Neural progenitor cell (in vitro differentiated cells): ENCODE results near the gene RNASE12. TPM values are rescaled to one million over a fixed set of nuclear protein-coding genes. Genes with fewer than 3 reads are reported as not detected.

ENCODE experiments used
- DNase-seq: peaks from one replicate; pipeline ENCODE4 v3.0.0-alpha.2; 2016; ENCODE audit warnings: low spot score
- H2AFZ ChIP-seq: fragments of 200-600 bp; sonication (generic); replicated peaks from 2 replicates; pipeline ENCODE4 v1.6.1; 2016; ENCODE audit warnings: antibody characterized with exemption
- H3F3A ChIP-seq: fragments of 200-600 bp; sonication (generic); 2 replicates; pipeline ENCODE4 v1.6.1; 2016; ENCODE audit warnings: antibody characterized with exemption, low read depth
- H3K27ac ChIP-seq: fragments of 200-600 bp; sonication (generic); 2 replicates; pipeline ENCODE4 v1.5.1; 2016; ENCODE audit warnings: mild to moderate bottlenecking
- H3K27me3 ChIP-seq: fragments of 200-600 bp; sonication (generic); 2 replicates; pipeline ENCODE4 v1.6.1; 2016; ENCODE audit warnings: mild to moderate bottlenecking, moderate library complexity
- H3K36me3 ChIP-seq: fragments of 200-600 bp; sonication (generic); 2 replicates; pipeline ENCODE4 v1.5.1; 2016
- H3K4me1 ChIP-seq: fragments of 200-600 bp; sonication (generic); 2 replicates; pipeline ENCODE4 v1.6.1; 2016; ENCODE audit warnings: mixed run types
- H3K4me2 ChIP-seq: fragments of 200-600 bp; sonication (generic); 2 replicates; pipeline ENCODE4 v1.6.1; 2016
- H3K4me3 ChIP-seq: fragments of 200-600 bp; sonication (generic); 2 replicates; pipeline ENCODE4 v1.5.1; 2016
- H3K79me2 ChIP-seq: fragments of 200-600 bp; sonication (generic); 2 replicates; pipeline ENCODE4 v1.6.1; 2016; ENCODE audit warnings: low read depth
- H3K9ac ChIP-seq: fragments of 200-600 bp; sonication (generic); 2 replicates; pipeline ENCODE4 v1.6.1; 2016
- H3K9me3 ChIP-seq: fragments of 200-600 bp; sonication (generic); 2 replicates; pipeline ENCODE4 v1.5.1; 2016; ENCODE audit warnings: low read depth
- H4K20me1 ChIP-seq: fragments of 200-600 bp; sonication (generic); 2 replicates; pipeline ENCODE4 v1.6.1; 2016; ENCODE audit warnings: low read depth
- H3K27ac Mint-ChIP-seq: 3 replicates; pipeline ENCODE4 v1.8.0; 2021; ENCODE audit warnings: mixed read lengths
- H3K27me3 Mint-ChIP-seq: 2 replicates; pipeline ENCODE4 v1.8.0; 2022; ENCODE audit warnings: low read depth, mild to moderate bottlenecking, inconsistent platforms, moderate library complexity, mixed read lengths; ENCODE audit not compliant: insufficient read depth
- H3K36me3 Mint-ChIP-seq: 3 replicates; pipeline ENCODE4 v1.8.0; 2021; ENCODE audit warnings: mixed read lengths
- H3K4me1 Mint-ChIP-seq: 3 replicates; pipeline ENCODE4 v1.8.0; 2021; ENCODE audit warnings: mixed read lengths
- H3K4me3 Mint-ChIP-seq: 3 replicates; pipeline ENCODE4 v1.8.0; 2021; ENCODE audit warnings: mild to moderate bottlenecking, moderate library complexity, mixed read lengths
- H3K9me3 Mint-ChIP-seq: 3 replicates; pipeline ENCODE4 v1.8.0; 2020; ENCODE audit warnings: mixed read lengths
- CTCF ChIP-seq: fragments of 200-600 bp; sonication (generic); IDR thresholded peaks from 2 replicates; pipeline ENCODE4 v1.5.1; 2017; ENCODE audit warnings: antibody characterized with exemption, mild to moderate bottlenecking
- EZH2 ChIP-seq: fragments of 200-600 bp; sonication (generic); IDR thresholded peaks from 2 replicates; pipeline ENCODE4 v1.6.1; 2017; ENCODE audit warnings: antibody characterized with exemption, mild to moderate bottlenecking, moderate library complexity
- EZH2phosphoT487 ChIP-seq: fragments of 200-600 bp; sonication (generic); IDR thresholded peaks from 2 replicates; pipeline ENCODE4 v1.6.1; 2017; ENCODE audit warnings: antibody characterized with exemption
- total RNA-seq: library from RNA; depleted of rRNA; stranded (reverse); fragments of >200 nt; gene quantifications from 2 replicates; pipeline ENCODE4 v1.2.3, GENCODE V29; 2015; ENCODE audit warnings: low replicate concordance

Gene RNASE12
- total RNA-seq, 1 donor from 2014 or later: not detected

DNA sequence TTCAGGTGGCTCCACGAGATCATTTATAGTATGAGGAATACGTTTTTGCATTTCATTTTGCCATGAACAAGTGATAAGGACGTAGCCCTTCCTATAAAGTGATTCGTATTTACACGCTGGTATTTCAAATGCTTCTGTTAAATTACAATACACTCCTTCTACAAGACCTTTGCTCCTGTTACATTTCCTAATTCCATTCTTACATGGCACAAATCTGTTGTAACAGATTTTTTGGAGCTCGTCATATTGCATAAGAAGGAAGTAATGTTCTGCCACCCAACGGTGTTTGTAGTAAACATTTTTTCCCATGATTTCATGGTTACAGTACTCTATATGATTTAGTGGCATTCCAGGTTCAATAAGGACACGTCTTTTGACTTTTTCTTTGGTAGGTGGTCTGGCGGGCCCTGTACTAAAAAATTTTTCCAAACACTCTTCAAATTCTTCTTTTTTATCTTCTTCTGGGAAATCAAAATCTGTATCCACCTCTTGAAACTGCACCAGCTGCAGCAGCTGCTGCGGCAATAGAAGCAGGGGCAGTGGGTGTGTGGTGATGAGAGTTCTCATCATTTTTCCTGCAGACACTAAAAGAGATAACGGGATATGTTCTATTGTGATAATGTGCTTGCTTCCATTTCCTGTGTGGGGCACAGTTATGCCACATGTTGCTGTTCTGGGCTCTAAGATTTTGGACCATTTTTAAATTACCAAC lies 34.5 kb downstream of the RNASE12 start:
- Mint-ChIP-seq H3K9me3 (no peaks in the 10 kb centered on the region), H3K4me3 (no peak overlapping the region), H3K27ac (no peak overlapping the region), H3K4me1 (no peaks in the 10 kb centered on the region), H3K36me3 (no peaks in the 10 kb centered on the region), H3K27me3 (no peaks in the 10 kb centered on the region)
- H3K36me3 ChIP-seq: no peaks in the 10 kb centered on the region
- H3K4me1 ChIP-seq: peaks cover 14% of the 10 kb centered on the region
- no peak overlapping the region for H3K4me3 ChIP-seq
- DNase-seq: no peak
- H3K27me3 ChIP-seq: no peaks in the 10 kb centered on the region
- H3K79me2 ChIP-seq: no peaks in the 10 kb centered on the region
- H2AFZ ChIP-seq: peak overlapping the region; percentile 3
- no peak overlapping the region for H3K4me2 ChIP-seq
- no peaks in the 10 kb centered on the region for H3K9me3 ChIP-seq
- no peak overlapping the region for H3K27ac ChIP-seq
- H3F3A ChIP-seq: peaks cover 10% of the 10 kb centered on the region
- no peak overlapping the region for H3K9ac ChIP-seq
- no peak for TF ChIP-seq CTCF
- TF ChIP-seq EZH2: no peak
- no peaks in the 10 kb centered on the region for H4K20me1 ChIP-seq

DNA sequence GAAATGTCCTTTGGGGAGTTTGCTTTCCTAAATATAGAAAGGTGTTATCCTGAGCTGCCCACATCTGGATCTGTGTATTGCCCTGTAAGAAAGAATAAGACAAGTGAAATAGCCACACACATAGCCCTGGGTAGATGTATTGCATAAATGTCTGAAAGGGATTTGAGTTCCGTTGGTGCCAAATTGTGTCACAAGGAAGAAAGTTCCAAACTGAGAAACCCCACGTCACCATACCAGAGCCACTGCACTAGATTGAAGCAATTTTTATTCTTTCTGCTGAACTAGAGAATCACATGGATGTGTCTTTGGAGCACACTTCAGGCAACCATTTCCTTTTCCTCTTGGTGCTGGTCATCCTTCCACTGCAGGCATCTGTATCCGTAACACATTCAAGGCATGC lies 35.3 kb downstream of the RNASE12 start:
- Histone ChIP-seq H3K9me3 (no peaks in the 10 kb centered on the region), H3K4me2 (no peak overlapping the region), H3K4me3 (no peak overlapping the region), H3K79me2 (no peaks in the 10 kb centered on the region), H3K36me3 (no peaks in the 10 kb centered on the region), H4K20me1 (no peaks in the 10 kb centered on the region), H2AFZ (no peak overlapping the region), H3K9ac (no peak overlapping the region), H3K4me1 (peaks cover 14% of the 10 kb centered on the region), H3K27me3 (no peaks in the 10 kb centered on the region), H3K27ac (no peak overlapping the region), H3F3A (peaks cover 10% of the 10 kb centered on the region)
- Mint-ChIP-seq H3K4me3 (no peak overlapping the region), H3K27me3 (no peaks in the 10 kb centered on the region), H3K36me3 (no peaks in the 10 kb centered on the region), H3K27ac (no peak overlapping the region), H3K9me3 (no peaks in the 10 kb centered on the region), H3K4me1 (no peaks in the 10 kb centered on the region)
- no peak for TF ChIP-seq EZH2phosphoT487
- TF ChIP-seq CTCF: no peak
- no peak for TF ChIP-seq EZH2
- DNase-seq: no peak

DNA sequence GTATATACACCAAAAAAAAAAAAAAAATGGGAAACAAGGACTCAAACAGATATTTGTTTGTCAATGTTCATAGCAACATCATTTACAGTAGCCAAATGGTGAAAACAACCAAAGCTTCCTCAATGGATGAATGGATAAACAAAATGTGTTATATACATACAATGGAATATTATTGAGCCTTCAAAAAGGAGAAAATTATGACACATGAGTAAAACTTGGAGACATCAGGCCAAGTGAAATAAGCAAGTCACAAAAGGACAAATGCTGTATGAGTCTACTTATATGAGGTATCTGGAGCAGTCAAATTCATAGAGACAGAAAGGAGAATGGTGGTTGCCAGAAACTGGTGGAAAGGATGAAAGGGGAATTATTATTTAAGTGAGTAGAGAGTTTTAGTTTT lies 38.2 kb downstream of the RNASE12 start:
- Mint-ChIP-seq H3K4me3 (no peak overlapping the region), H3K36me3 (no peaks in the 10 kb centered on the region), H3K4me1 (no peaks in the 10 kb centered on the region), H3K27ac (no peak overlapping the region), H3K9me3 (no peaks in the 10 kb centered on the region), H3K27me3 (peaks cover 2% of the 10 kb centered on the region)
- Histone ChIP-seq H3K4me3 (no peak overlapping the region), H3K27me3 (no peaks in the 10 kb centered on the region), H3K4me2 (no peak overlapping the region), H3K9ac (no peak overlapping the region), H3K36me3 (no peaks in the 10 kb centered on the region), H3K79me2 (no peaks in the 10 kb centered on the region), H3K9me3 (no peaks in the 10 kb centered on the region), H4K20me1 (no peaks in the 10 kb centered on the region), H3K4me1 (no peaks in the 10 kb centered on the region), H3K27ac (no peak overlapping the region), H2AFZ (no peak overlapping the region), H3F3A (no peaks in the 10 kb centered on the region)
- TF ChIP-seq EZH2phosphoT487 (no peak), CTCF (no peak), EZH2 (no peak)
- no peak for DNase-seq
